HL-60/S4 treated with retinoic acid at 250 ng/mL for 4 days and 3 days (cell line): Measurements from ENCODE around the gene ITPR2.

Source experiments
- in situ Hi-C: fragments of 300-500 bp; cut with MboI; formaldehyde crosslinking; loops from 2 replicates; pipeline ENCODE4 v1.7.0; 2022; ENCODE audit warnings: low sequenced_read_pairs

Gene ITPR2

DNA sequence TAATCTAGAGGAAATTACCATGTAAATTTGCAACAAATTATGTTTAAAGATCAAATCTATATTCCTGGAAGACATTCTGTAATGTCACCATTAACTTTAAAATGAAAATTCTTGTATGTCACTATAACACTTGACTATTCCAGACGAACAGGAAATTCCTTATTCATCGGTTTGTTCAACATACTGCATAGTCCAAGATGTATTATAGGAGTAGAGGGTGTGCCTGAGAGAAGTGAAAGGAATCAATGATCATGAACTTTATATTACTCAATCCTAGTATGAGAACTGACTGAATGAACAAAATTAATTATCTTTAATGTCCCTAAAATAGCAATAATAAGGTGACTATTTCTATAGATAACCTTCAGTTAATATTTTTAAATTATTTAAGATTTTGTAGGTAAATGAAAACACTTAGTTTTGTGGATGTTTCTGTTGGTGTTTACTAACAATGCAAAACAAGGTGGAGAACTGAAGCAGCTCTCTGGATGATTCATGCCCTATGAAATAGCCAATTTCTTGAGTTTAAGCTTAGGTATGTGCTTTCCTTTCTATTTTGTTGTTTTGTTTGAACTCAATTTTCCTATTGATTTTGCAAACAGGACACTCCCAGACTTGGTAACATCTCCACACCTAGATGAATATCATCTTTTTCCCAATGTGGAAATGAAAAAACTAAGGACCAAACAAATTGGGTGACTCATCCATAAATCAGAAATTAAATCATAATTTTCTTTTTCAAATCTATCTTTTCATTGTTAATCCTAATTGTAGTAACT, 18.2 kb upstream of the ITPR2 start:
- in situ Hi-C loops, result no loop called here

DNA sequence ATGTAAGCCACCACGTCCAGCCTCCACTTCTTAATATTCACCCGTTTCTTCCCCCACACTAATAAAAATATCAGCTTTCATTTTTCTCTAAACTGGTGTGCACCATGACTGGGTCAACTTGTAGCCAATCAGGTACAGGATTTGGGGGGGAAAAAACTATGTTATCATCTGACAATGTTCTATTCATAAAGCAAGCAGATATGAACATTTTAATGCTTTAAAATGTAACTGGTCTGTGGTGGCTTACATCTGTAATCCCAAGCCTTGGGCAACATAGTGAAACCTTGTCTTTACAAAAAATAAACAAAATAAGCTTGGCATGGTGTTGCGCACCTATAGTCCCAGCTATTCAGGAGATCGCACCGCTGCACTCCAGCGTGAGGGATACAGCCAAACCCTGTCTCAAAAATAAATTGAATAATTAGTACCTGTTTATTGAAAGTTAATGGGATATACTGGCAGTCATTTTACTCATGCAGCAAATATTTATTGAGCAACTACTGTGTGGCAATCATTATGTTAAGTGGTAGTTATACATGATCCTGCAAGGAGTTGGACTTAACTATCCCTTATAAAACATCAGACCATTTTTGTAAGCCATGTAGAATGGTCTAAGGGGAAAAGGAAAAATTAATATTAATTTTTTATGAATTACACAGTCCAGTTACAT, 15.3 kb upstream of the ITPR2 start:
- in situ Hi-C loops, result loop anchor here (25.0 kb wide), 1 partner anchor 164 kb away; the partner anchor contains the start of genes MED21 and TM7SF3

DNA sequence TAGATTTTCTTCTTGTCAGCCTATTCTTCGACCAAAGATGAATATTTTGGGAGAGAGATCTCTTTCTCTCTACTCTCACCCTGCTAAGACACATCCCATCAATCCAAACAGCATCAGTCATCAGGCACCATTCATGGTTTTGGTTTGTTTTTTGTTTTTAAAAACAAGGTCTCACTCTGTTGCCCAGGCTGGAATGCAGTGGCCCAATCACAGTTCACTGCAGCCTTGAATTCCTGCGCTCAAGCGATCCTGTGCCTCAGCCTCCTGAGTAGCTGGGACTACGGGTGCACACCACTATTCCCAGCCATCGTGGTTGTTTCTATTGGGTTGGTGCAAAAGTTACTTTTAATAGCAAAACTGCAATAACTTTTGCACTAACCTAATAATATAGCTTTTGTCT, 14.4 kb upstream of the ITPR2 start:
- in situ Hi-C loops, result loop anchor here (25.0 kb wide), 1 partner anchor 165 kb away; the partner anchor contains the start of genes MED21 and TM7SF3

DNA sequence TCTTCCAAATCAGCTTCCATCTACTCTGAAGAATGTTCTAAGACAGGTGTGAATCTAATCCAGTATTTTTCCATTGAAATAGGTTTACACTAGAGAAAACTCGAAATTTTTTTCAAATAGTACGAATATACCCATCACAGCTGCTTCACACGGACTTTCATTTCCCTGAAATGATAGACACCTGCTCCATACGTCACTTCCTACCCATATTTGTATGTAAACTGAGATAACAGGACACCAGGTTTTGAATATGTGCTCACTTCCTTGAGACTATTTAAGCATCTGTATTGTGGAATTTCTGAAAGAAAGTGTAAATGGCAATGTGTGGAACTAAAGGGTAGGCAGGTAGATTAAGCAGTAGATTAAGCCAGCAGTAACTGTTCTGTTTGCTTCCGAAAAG, 13.4 kb upstream of the ITPR2 start:
- in situ Hi-C loops, result loop anchor here (25.0 kb wide), 1 partner anchor 166 kb away; the partner anchor contains the start of genes MED21 and TM7SF3

DNA sequence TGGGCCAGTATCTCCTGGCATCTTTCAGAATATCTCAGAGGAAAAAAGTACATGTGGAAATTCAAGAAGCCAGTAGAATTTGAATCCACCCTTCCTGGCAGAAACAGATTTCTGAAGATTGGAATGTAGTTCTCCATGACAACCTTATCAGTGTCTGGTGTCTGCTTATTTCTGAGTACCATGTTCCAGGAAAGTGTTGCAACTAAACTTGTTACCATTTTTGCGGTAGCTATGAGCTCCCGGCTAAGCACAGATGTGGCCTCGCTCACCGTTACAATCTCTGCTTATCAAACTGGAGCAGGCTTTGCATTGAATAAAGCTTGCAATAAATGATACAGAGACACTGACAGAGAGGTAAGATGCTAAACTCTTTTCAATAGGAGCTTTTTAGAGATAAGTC, 13.0 kb upstream of the ITPR2 start:
- in situ Hi-C loops, result loop anchor here (25.0 kb wide), 1 partner anchor 166 kb away; the partner anchor contains the start of genes MED21 and TM7SF3

DNA sequence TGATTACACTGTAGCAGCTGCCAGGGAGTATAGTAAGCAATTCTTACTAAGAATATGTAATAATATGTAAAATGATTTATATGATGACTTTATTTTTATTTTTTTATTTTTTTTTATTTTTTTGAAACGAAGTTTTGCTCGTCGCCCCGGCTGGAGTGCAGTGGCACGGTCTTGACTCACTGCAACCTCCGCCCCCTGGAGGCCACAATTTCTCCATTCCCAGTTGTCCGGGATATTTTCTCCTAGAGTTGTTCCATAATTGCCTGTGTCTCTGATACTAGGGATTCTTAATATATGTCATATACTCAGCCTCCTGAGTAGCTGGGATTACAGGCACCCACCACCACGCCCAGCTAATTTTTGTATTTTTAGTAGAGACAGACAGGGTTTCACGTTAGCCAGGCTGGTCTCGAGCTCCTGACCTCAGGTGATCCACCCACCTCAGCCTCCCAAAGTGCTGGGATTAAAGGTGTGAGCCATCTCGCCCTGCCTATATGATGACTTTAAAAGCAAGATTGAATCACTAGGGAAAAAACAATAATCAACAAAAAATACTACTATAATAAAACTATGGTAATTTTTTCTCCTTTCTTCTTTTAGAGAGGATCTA, 12.2 kb upstream of the ITPR2 start:
- in situ Hi-C loops, result loop anchor here (25.0 kb wide), 1 partner anchor 167 kb away; the partner anchor contains the start of genes MED21 and TM7SF3

DNA sequence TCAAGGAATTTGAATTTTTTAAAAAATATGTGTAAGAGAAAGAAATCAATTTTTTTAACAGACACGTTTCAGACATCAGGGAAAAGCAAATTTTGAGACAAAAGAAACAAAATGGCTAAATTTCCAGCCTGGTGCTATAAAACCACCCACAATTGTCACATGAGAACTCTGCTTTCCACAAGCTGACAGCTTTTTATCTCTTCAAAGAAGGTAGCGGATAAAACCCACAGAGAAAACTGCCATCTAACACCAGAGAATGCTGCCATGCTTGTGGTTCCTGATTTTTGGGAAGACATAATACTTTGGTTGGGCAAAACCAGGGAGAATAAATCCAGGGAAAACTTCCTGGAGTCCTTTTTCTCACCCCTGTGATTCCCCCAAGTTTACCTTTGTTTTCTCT, 10.3 kb upstream of the ITPR2 start:
- in situ Hi-C loops, result loop anchor here (25.0 kb wide), 1 partner anchor 169 kb away; the partner anchor contains the start of genes MED21 and TM7SF3

DNA sequence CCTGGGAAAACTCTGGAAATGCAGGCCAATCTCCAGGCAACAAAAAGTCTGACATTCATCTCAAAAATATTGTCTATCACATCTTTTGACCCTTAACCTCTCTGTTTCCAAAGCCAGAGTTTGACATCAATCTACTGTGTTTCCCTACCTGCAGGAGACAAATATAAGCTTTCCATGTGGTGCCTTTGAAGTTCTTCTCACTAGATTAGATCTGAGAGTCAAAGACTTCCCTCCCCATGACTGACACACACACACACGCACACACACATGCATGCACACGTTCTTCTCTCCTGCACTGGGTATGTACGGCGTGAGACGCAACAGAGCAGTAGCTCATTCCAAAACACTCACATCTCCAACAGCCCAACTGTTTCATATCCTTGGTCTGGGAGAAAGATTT, 8.1 kb upstream of the ITPR2 start:
- in situ Hi-C loops, result loop anchor here (25.0 kb wide), 1 partner anchor 171 kb away; the partner anchor contains the start of genes MED21 and TM7SF3

DNA sequence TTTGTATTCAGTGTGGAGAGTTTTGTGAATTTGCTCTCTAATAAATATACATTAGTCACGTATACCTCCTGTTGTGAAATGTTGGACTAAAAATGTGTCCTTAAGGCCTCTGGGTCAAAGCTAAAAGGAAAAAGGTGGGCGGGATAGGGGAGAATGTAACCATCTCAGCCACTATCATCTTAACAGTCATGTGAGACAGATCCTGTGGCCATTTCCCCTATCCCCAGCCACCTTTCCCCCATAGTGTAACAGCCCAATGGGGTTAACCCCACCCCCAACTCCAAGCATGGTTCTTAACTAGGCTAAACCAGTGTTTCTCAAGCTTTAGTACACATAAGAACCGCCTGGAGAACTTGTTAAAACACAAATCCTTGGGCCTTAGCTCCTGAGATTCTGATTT, 6.5 kb upstream of the ITPR2 start:
- in situ Hi-C loops, result loop anchor here (25.0 kb wide), 1 partner anchor 173 kb away; the partner anchor contains the start of genes MED21 and TM7SF3

DNA sequence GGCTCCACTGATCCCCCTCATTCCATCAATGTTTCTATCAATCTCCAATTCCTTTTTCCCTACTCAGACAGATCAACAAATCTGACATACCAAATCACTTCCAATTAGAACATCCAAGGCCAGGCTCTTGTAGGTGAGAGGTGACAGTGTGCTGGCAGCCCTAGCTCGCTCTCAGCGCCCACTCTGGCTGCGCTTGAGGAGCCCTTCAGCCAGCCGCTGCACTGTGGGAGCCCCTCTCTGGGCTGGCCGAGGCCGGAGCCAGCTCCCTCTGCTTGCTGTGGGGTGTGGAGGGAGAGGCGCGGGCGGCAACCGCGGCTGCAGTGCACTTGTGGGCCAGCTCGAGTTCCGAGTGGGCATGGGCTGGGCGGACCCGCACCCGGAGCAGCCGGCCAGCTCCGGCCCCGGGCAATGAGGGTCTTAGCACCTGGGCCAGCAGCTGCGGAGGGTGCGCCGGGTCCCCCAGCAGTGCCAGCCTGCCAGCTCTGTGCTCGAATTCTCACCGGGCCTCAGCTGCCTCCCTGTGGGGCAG, 6.0 kb upstream of the ITPR2 start:
- in situ Hi-C loops, result loop anchor here (25.0 kb wide), 1 partner anchor 173 kb away; the partner anchor contains the start of genes MED21 and TM7SF3

DNA sequence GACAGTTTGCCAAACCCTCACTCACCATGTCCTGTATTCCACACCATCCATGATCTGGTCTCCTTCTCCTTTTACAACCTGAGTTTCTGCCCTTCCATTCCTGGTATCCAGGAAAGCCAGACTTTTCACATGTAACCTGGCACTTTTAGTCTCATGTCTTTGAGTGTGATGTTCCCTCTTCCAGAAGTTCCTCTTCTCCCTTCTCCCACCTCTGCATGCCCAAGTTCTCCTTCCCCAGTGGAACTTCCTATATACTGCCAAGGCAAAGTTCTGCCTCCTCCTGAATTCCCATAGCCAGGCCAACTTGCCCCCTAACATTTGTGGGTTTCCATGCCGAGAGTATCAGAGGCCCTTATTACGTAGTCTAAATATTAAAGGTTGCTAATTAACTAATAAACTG, 3.2 kb upstream of the ITPR2 start:
- in situ Hi-C loops, result loop anchor here (25.0 kb wide), 1 partner anchor 176 kb away; the partner anchor contains the start of genes MED21 and TM7SF3

DNA sequence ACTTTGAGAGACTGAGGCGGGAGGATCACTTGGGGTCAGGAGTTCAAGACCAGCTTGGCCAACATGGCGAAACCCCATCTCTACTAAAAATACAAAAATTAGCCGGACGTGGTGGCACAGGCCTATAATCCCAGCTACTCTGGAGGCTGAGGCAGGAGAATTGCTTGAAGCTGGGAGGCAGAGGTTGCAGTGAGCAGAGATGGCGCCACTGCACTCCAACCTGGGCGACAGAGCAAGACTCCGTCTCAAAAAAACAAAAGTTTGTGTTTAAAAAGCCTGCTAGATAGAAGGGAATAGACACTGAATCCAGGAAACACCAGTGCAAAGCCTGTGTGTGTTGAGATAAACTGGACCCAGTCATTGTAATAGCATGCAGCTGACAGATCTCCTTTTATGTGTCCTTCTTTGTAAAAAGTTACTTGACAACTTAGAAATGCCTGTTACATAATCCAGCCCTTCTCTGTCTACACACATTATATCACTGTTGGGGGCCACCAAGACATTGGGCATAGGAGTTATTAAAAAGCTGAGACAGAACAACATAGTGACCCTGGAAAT, 1.6 kb upstream of the ITPR2 start:
- in situ Hi-C loops, result loop anchor here (25.0 kb wide), 1 partner anchor 178 kb away; the partner anchor contains the start of genes MED21 and TM7SF3

DNA sequence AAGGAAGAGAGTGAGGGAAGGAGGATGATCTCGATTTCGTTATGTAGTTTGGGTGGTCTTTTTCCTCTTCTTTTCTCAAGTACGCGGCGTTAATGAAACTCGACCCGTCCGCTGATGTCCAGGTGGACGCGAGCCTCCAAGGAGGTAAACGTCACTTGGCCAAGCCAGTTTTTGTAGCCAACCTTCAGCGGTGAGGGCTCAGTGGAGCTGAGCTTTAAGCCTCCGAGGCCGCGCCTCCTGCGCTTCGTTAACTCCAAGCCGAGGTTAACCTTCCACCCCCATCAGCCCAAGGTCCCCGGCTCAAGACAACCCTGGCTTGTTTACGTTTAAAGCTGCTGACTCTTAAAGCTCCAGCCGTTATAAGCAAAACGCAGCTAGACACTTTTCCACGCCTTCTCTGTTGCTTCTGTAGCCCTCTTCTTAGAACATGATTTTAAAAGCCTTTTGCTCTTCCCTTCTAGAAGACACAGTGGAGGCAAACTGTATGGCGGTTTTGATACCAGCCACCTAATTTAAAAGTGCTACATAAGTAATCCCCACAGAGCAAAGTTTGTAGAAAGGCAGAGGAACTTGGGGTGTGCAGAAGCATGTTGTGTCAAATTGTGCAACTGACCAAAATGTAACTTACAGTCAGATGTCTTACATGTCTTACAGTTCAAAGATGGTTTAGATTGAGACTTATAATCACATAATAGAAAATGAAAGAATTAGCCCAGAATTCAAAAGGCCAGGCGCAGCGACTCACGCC, 923 bp upstream of the ITPR2 start:
- in situ Hi-C loops, result loop anchor here (25.0 kb wide), 1 partner anchor 178 kb away; the partner anchor contains the start of genes MED21 and TM7SF3

DNA sequence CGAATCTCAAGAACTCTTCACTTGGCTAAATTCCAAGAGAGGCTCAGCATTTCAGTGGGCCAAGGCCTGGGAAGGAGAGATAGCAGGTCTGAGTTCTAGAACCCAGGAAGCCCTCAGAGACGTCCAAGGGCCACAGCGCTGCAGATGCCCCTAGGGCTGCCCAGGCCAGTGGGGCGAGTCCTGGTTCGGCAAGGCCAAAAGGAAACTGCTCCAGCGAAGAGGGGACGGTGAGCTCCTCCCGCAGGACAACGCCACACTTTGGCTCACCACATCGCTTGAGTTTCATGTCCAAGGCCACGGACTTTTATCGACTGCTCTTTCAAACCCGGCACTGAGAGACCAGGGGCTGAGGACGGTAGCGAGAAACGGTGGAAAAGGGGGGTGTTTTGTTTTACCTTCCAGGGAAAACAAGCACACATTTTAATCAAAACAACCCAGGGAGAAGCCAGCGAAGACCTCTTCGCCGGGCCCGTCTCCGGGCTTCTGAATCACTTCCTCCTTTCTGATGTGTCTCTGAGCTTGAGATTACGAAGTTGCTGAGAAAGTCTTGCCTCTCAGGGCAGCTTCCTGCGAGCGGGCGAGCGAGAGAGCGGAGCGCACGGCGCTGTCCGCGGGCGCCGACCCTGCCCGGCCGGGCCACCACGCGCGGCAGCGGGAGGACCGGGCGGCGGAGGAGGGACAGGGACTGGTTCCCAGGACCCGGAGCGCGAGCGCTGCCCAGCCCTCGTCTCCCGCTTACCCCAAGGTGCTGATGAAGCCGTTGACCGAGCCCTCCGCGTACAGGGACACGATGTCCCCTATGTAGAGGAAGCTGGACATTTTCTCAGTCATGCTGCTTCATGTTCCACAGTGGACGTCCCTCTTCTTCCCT, 808 bp downstream of the ITPR2 start:
- in situ Hi-C loops, result loop anchor here (25.0 kb wide), 1 partner anchor 180 kb away; the partner anchor contains the start of genes MED21 and TM7SF3

DNA sequence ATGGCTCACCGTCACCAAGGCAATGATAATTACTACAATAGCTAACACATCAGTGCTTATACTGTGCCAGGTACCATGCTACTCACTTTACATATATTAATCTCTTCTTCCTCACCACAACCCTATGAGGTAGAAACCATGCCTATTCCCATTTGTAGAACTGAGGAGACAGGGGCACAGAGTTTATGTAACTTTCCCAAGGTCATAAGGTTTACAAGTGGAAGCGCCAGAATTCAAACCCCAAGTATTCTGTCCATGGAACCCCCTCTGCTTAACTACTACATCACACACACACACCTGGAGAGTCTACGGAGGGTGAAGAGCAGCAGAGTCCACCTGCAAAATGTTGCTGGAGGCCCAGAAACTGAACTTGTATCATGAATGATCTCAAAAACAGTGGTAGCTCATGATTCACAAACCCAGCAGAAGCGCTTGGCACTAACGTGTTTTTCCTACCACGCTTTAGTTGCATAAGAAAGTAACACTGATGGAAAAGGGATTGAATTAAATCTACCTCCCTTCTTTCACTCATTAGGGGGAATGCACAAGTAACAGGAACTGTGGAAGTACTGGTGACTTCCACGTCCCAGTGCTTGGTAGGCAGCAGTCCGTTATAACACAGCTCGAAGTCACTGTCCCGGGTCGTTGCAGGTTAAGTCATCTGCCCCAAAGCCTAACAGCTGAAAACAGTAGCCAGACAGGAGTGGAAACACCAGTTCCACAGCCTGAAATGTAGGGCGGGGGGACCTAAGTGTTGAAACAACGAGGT, 2.0 kb downstream of the ITPR2 start:
- in situ Hi-C loops, result loop anchor here (25.0 kb wide), 1 partner anchor 181 kb away; the partner anchor contains the start of genes MED21 and TM7SF3

DNA sequence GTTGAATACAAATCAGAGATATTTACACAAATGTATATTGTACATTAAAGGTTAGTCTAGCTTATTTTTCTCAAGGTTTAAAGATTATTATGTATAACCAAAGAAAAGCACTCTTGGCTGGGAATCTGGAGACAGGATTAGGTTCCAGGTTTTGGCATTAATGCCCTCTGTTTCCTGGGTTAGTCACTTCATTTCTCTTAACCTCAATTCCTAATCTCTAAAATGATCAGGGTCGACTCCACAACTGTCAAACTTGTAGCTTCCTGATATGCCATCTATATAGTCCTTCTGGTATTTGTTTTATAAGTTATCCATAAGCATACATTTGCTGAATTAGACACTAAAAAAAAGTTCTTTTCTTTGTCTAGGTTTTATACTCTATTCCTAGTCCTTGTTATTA, 2.6 kb downstream of the ITPR2 start:
- in situ Hi-C loops, result loop anchor here (25.0 kb wide), 1 partner anchor 182 kb away; the partner anchor contains the start of genes MED21 and TM7SF3

DNA sequence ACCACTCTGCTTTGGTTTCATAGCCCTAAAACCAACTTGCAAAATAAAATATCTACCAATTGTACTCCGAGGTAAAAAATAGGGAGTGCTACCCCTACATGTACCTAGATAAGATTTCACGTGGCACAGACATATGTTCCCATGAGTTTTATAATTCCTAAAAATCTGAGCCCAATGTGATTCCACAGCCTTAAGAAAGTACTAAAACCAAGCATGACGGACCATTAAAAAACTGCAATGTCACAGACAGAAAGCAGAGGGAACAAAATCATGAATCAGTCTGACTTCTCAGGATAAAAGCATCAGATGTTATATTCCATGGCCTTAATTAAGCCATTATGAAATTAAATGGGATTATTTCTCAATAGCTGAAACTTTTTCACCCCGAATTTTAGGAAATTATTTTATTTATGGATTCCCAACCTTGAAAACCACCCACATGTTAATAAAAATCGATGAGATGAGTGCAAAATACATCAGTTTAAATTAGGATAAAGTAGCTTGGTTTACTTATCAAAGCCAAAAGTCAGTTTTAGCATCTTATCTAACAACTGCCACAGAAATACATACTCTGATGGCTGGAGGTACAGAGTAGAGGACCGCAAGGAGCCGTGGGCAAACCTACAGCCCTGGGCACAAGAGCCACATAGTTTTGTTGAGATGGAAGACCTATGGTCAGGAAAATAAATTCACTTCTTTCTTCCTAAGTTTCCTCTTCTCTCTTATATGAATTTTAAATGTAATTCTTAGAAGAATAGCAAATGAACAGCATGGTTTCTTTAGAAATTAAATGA, 4.5 kb downstream of the ITPR2 start:
- in situ Hi-C loops, result loop anchor here (25.0 kb wide), 1 partner anchor 184 kb away; the partner anchor contains the start of genes MED21 and TM7SF3
